Left lung (tissue), 10 donors: ENCODE results near the gene DENND10. TPM values are rescaled to one million over a fixed set of nuclear protein-coding genes. Genes with fewer than 3 reads are reported as not detected.
"Not testable (repeated sequence)": the region's sequence is repeated elsewhere in the genome, so short reads cannot be mapped to it uniquely, and the experiment has no call there.

Experiments used
- ATAC-seq: fragments of 200-7000 bp; cut with Tn5 transposase; one replicate; pipeline ENCODE4 v1.9.1; 2020; ENCODE audit warnings: moderate library complexity
- DNase-seq, 4 donors: peaks; one replicate each; pipeline ENCODE4 v3.0.0-alpha.2; 2013 to 2020
- H3K27ac ChIP-seq, 2 donors: fragments of 200-600 bp; sonication (generic) in 1 of 2; one replicate each; pipeline versions ENCODE4 v1.5.0 to v1.8.0; 2020 to 2021
- H3K27me3 ChIP-seq, 2 donors: fragments of 200-600 bp; sonication (generic) in 1 of 2; one replicate each; pipeline versions ENCODE4 v1.5.0 to v1.8.0; 2020 to 2021
- H3K36me3 ChIP-seq, 2 donors: fragments of 200-600 bp; sonication (generic) in 1 of 2; one replicate each; pipeline versions ENCODE4 v1.5.0 to v1.8.0; 2020 to 2021
- H3K4me1 ChIP-seq, 2 donors: fragments of 200-600 bp; one replicate each; pipeline ENCODE4 v1.8.0; 2021
- H3K4me3 ChIP-seq, 2 donors: fragments of 200-600 bp; sonication (generic) in 1 of 2; one replicate each; pipeline versions ENCODE4 v1.5.0 to v1.8.0; 2020 to 2021; ENCODE audit warnings: mild to moderate bottlenecking in 1 of 2
- H3K9me3 ChIP-seq, 2 donors: fragments of 200-600 bp; sonication (generic) in 1 of 2; one replicate each; pipeline versions ENCODE4 v1.5.0 to v1.8.0; 2020 to 2021
- CTCF ChIP-seq, 2 donors: fragments of 200-600 bp; sonication (generic) in 1 of 2; IDR thresholded peaks; one replicate each; pipeline versions ENCODE4 v1.5.0 to v1.8.0; 2021; ENCODE audit warnings: antibody characterized with exemption in 2 of 2
- intact Hi-C, 2 donors: fragments of 100-400 bp; cut with DNase I; formaldehyde crosslinking; loops; one replicate each; pipeline versions ENCODE4 v1.11.2 to v1.14.2; 2022
- polyA plus RNA-seq, 6 donors: library from polyadenylated mRNA; unstranded; fragments of 120-200 nt; gene quantifications; one replicate each; pipeline ENCODE4 v1.2.1, GENCODE V29; 2013; ENCODE audit not compliant: insufficient read length in 6 of 6
- total RNA-seq, 2 donors: library from RNA; stranded (reverse); fragmentation: NEBNext Ultra II Directional; extraction: Animal tissue kit (Norgen Biotek cat#: 25700); gene quantifications; one replicate each; pipeline ENCODE4 v1.2.1, GENCODE V29; 2021
- donor health status: DM: no; HTN: yes; CAD: no.
- donor health status: DM: no; HTN: no; CAD: no.

DENND10 gene
- total and polyA plus RNA-seq, 8 donors, result 34.2 to 44.3 (median 37.5) TPM

- H3K9me3 ChIP-seq, result no peaks in the 10 kb centered on the region
- TF ChIP-seq CTCF (IDR thresholded peaks at IDR 0.05), result no peak
- H3K27ac ChIP-seq, result no peak overlapping the region
- H3K4me1 ChIP-seq, result peaks cover 0 to 9% of the 10 kb centered on the region in 2 donors
- DNase-seq, result no peak
- ATAC-seq, result no peak
- no peak overlapping the region for H3K4me3 ChIP-seq
- no peaks in the 10 kb centered on the region for H3K36me3 ChIP-seq
- intact Hi-C loops, result no loop called here
- no peaks in the 10 kb centered on the region for H3K27me3 ChIP-seq
Observed at GRCh38 chr10:119087271-119087882, 16.5 kb upstream of the DENND10 start.

GRCh38 chr10:119090026-119090795 lies 13.7 kb upstream of the DENND10 start:
- peaks cover 0 to 9% of the 10 kb centered on the region in 2 donors for H3K4me1 ChIP-seq
- no peak for ATAC-seq
- no peak for DNase-seq

GRCh38 chr10:119090968-119091367 lies 12.9 kb upstream of the DENND10 start:
- no peak overlapping the region for H3K27ac ChIP-seq
- ATAC-seq (peak; percentile 34), DNase-seq (no peak)
- H3K4me3 ChIP-seq, result no peak overlapping the region
- intact Hi-C loops, result no loop called here
- H3K36me3 ChIP-seq, result no peaks in the 10 kb centered on the region
- no peak for TF ChIP-seq CTCF (IDR thresholded peaks at IDR 0.05)
- H3K9me3 ChIP-seq, result no peaks in the 10 kb centered on the region
- peaks cover 0 to 9% of the 10 kb centered on the region in 2 donors for H3K4me1 ChIP-seq
- H3K27me3 ChIP-seq, result no peaks in the 10 kb centered on the region

More at GRCh38 chr10:119090026-119090795, 13.7 kb upstream of the DENND10 start:
- TF ChIP-seq CTCF (IDR thresholded peaks at IDR 0.05), result no peak
- no peaks in the 10 kb centered on the region for H3K27me3 ChIP-seq
- intact Hi-C loops, result no loop called here
- no peaks in the 10 kb centered on the region for H3K9me3 ChIP-seq
- no peak overlapping the region for H3K27ac ChIP-seq
- no peak overlapping the region for H3K4me3 ChIP-seq
- no peaks in the 10 kb centered on the region for H3K36me3 ChIP-seq

- Histone ChIP-seq H3K27ac (no peak overlapping the region), H3K36me3 (no peaks in the 10 kb centered on the region), H3K4me3 (no peak overlapping the region), H3K4me1 (peaks cover 0 to 8% of the 10 kb centered on the region in 2 donors), H3K27me3 (no peaks in the 10 kb centered on the region), H3K9me3 (no peaks in the 10 kb centered on the region)
- DNase-seq (no peak), ATAC-seq (no peak)
- TF ChIP-seq CTCF (IDR thresholded peaks at IDR 0.05), result no peak
- intact Hi-C loops, result no loop called here
Observed at GRCh38 chr10:119095640-119096039, 8.3 kb upstream of the DENND10 start.

GRCh38 chr10:119096641-119097415 lies 7.1 kb upstream of the DENND10 start:
- H3K9me3 ChIP-seq, H3K27me3 ChIP-seq, DNase-seq, H3K4me1 ChIP-seq, H3K4me3 ChIP-seq, ATAC-seq, intact Hi-C loops, H3K27ac ChIP-seq, H3K36me3 ChIP-seq: not testable (repeated sequence)
